HEK293 (cell line): ENCODE results near the gene WNT7B.

Experiments
- BCL11A ChIP-seq: fragments of 450-650 bp; formaldehyde crosslinking; IDR thresholded peaks from 2 replicates; pipeline ENCODE4 v1.5.1; 2016; ENCODE audit warnings: low read depth, missing biosample characterization, missing genetic modification characterization
- CTCF ChIP-seq: fragments of 450-650 bp; formaldehyde crosslinking; IDR thresholded peaks from 2 replicates; pipeline ENCODE4 v1.5.1; 2016; ENCODE audit warnings: missing biosample characterization, missing genetic modification characterization
- ZNF121 ChIP-seq: fragments of 450-650 bp; formaldehyde crosslinking; IDR thresholded peaks from 2 replicates; pipeline ENCODE4 v1.5.1; 2016; ENCODE audit warnings: missing biosample characterization, missing genetic modification characterization
- ZNF133 ChIP-seq: fragments of 450-650 bp; formaldehyde crosslinking; IDR thresholded peaks from 2 replicates; pipeline ENCODE4 v1.5.1; 2016; ENCODE audit warnings: missing biosample characterization, missing genetic modification characterization
- ZNF221 ChIP-seq: fragments of 450-650 bp; formaldehyde crosslinking; IDR thresholded peaks from 2 replicates; pipeline ENCODE4 v1.5.1; 2017; ENCODE audit warnings: missing biosample characterization, missing genetic modification characterization, borderline replicate concordance
- ZNF274 ChIP-seq, 2 experiments: fragments of 200-500 bp in 1 of 2; fragments of 450-650 bp in 1 of 2; sonication (Bioruptor generic) in 1 of 2; formaldehyde crosslinking in 1 of 2; IDR thresholded peaks; 2 replicates each; pipeline versions ENCODE4 v1.5.1 to v1.6.1; 2014 to 2016; ENCODE audit warnings: borderline replicate concordance in 1 of 2, inconsistent platforms in 1 of 2, low read length in 1 of 2, missing biosample characterization in 1 of 2, missing genetic modification characterization in 1 of 2
- TF ChIP-seq, protein P1 (sequence below): sonication (generic); formaldehyde crosslinking; IDR thresholded peaks from 2 replicates; pipeline ENCODE4 v1.8.1; 2022; ENCODE audit warnings: mild to moderate bottlenecking, moderate library complexity, missing genetic modification reagents

GRCh38 chr22:45976254-45977002, 534 bp downstream of the WNT7B start:
- TF ChIP-seq ZNF221 (no peak), ZNF121 (tag by site-specific recombination) (no peak), CTCF (tag by site-specific recombination) (no peak), BCL11A (tag by site-specific recombination) (no peak), ZNF274 (IDR thresholded peaks at IDR 0.05; ENCODE audit: low read length) (no peak), ZNF274 (tag by site-specific recombination; IDR thresholded peaks at IDR 0.05; ENCODE audit: borderline replicate concordance) (no peak), ZNF133 (no peak)
- TF ChIP-seq, protein P1, sequence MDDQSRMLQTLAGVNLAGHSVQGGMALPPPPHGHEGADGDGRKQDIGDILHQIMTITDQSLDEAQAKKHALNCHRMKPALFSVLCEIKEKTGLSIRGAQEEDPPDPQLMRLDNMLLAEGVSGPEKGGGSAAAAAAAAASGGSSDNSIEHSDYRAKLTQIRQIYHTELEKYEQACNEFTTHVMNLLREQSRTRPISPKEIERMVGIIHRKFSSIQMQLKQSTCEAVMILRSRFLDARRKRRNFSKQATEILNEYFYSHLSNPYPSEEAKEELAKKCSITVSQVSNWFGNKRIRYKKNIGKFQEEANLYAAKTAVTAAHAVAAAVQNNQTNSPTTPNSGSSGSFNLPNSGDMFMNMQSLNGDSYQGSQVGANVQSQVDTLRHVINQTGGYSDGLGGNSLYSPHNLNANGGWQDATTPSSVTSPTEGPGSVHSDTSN = no peak
